ENCODE data around the gene NBEA. TPM values are rescaled to one million over a fixed set of nuclear protein-coding genes. Genes with fewer than 3 reads are reported as not detected.
A peak's percentile ranks its signal among the peaks of the same experiment; 100 is the strongest.

The NBEA gene
- total RNA-seq, 1 donor from 2014 or later, result 1.2 TPM

GRCh38 chr13:35411059-35411744 lies 469.1 kb downstream of the NBEA start:
- no peak for ATAC-seq

DNA sequence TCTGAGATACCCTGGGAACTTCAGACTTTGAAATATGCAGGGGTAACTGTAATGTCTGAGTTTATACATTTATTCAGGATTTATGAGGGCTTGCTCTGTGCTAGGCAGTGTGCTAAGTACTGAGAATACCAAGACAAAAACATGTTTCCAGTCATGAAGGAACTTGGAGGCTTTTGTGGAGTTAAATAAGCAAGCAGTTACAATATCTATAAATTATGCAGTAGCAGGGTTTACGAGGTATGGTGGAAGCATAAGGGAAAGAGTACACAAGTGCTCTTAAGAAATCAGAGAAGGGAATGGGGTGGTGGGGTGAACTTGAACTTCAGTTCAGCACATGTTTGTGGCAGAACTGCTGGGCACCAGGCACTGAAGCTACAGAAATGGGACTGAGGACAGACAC lies 506.4 kb downstream of the NBEA start:
- ATAC-seq, result no peak

GRCh38 chr13:35449821-35450220 lies 507.8 kb downstream of the NBEA start:
- ATAC-seq, result no peak

GRCh38 chr13:35455022-35455421 lies 513.0 kb downstream of the NBEA start:
- ATAC-seq, result no peak

GRCh38 chr13:35457258-35457657 lies 515.2 kb downstream of the NBEA start:
- ATAC-seq, result no peak

DNA sequence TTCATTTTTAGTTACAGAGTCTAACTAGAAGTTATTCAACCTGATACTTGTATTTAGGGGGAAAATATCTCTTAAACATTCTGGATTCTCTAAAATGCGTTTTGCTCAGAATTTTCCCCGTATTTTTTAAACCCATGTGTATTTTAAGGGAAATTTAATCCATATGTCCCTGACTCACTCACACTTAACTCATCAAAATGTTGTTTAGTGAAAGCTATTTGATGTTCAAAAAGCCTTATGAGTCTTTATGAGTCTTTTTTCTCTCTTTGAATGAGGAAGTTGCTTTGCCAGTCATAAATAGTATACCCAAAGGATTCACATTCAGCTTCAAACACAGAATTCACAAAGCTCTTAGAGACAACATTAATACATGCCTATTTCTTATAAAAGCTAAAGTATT lies 518.0 kb downstream of the NBEA start:
- no peak for ATAC-seq

GRCh38 chr13:35465371-35465770 lies 523.3 kb downstream of the NBEA start:
- no peak for ATAC-seq

- no peak for ATAC-seq
Observed at GRCh38 chr13:35468195-35468594, 526.1 kb downstream of the NBEA start.

DNA sequence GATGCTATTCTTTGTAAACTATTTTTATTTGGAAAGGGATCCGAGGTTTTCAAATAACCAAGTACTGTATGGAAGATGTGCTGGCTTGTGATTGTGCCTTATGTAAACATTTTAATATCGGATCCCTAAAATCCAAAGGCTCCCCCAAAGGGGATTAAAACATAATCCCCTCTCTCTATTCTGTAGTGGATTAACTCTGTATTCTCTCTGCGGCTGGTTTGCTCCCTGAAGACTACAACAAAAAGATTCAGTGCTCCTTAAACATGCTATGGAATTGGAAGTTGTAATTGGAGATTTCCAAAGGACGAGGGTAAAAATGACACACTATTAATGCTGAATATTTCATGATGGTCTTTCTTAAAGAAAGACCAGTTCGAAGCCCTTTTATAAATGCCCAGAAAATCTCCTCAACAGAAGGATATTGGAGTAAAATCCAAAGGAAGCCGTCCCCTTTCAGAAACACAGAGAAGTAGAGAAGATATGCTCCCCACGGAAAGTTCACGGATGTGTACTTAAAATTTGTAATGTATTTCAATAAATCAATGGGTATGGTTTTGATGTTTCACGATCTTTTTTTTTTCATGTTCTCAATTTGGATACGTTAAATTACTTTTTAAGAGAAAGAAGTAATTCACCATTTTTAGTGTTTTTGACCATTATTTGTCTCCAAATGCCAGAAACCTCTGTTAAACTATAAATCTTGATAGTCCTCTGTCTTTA lies 527.9 kb downstream of the NBEA start:
- no peak for ATAC-seq

DNA sequence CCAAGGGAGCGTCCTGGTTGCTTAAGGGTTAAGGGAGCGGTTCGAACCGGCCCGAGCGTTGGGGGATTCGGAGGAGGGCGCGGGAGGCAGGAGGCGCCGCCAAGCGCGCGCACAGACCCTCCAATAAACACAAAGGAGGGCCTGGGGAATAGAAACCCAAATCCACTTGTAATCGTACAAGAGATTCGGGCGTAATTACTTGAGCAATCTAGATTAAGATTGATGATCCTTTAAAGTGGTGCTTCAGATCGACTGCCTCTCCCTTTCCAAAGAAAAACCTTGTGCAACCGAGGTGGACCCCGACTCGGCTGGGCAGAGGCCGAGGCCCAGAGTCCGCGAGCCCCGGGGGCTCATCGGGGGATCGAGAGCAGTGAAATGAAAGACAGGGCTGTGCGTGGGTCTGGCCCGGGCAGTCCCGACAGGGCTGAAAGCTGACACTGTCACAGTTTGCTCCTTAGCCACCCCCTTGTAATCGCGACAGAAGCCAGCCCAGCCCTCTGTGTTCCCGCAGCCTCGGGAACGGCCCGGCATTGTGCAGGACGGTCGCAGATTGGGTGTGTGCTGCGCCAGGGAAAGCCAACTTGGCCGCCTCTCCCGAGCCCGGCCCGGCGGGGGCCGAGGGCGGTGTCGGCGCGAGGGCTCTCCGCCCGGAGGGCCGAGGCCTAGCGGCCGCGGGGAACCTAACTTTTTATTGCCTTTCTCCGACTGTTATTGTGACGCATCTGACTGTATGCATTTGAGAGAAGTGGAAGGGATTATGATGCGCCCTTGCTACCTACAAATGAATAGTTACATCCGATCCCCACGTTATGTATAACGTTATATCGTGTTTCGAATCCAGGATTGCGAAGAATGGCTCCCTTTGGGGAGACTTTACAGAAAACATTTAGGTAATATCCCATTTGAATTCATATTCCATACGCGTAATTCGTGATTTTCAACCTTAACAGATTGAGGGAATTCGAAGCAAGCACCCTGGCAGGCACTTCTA lies 528.9 kb downstream of the NBEA start:
- ATAC-seq, result peak; percentile 17

DNA sequence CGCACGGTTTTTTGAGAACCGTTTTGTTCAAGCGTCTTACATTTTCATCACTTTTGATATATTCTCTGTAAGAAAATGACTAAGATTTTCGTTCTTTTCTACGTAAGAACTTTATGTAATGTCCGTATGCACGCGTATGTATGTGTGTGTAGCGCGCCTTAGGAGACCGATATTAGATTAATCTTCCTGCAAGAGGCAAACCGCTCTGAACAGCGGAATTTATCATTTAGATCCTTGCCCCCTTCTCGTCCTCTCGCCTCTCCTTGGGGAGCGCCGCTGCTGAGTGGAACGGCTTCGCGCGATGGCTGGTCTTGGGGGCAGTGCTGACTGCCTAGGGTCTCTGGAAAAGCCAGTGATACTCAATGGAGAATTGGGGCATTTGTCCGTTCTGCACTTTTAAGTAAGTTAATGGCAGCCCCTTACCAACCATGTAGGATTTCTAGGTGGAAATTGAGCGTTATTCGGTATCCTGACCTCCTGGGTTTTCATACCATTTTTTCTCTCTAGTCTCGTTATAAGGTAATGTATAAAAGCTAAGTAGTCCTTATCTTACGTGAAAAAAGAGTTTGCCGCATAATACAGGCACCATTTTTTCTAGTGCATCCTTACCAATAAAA lies 529.7 kb downstream of the NBEA start:
- ATAC-seq, result no peak

DNA sequence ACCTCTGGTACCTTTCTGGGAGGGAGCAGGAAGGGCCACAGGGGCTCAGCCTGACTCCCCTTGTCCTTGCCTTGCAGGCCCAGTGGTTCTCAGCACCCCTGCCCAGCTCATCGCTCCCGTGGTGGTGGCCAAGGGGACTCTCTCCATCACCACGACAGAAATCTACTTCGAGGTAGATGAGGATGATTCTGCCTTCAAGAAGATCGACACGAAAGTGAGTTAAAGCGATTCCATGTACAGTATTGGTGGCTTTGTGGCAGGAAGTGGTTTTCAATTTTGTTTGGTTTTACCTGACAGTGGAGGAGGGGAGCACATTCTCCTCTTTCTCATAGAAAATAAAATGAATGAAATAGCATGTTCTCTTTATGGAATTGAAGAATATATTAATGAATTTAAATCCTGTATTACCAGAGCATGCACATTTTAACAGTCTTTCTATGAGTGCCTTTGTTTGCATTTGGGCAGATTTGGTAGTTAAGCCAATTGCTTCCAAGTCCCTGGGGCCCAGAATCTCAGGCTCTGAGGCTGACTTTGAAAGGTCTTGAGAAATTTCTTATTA lies 530.3 kb downstream of the NBEA start:
- ATAC-seq, result no peak

DNA sequence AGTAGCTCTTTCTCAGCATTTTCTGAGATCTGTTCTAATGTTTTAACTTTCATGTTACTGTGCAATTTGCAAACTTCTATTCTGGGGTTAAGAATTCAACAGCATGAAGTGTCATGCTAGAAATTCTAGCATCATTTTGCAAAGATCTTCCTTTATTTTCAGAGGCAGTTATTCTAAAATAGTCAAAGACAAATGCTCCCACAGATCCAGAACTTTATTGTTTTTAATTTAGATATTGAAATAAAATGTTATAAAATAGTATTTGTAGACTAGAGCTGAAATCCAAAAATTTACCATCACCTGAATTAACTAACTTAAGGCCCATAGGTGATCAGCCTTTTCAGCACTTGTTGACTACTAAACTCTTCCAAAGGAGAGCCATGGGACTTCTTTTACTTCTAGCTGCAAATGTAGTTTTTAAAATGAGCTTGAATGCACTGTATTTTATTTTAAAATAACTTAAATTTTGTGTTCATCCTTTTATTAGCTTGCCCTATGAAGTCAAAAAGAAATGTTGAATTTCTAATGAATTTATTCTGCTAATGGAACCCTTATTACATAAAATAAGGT lies 531.2 kb downstream of the NBEA start:
- ATAC-seq, result no peak

DNA sequence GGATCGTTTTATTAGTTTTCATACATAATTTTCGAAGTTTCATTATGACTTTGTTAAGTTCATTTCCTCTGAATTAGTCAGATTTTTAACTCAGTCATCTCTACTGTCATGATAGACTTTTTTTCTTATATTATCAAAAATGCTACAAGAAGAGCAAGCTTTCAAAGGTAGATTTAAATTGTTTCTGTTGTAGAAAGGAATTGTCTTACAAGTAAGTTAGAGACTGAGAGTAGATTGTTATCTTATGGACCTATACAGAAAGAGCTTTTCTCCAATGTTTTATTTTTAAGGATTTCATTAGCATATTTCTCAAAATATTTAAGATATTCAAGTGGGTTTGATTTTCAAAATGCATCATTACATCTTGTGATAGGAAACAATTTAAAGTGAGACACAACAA lies 531.7 kb downstream of the NBEA start:
- no peak for ATAC-seq

- no peak for ATAC-seq
Observed at GRCh38 chr13:35474496-35475211, 532.6 kb downstream of the NBEA start.

GRCh38 chr13:35475212-35475959 lies 533.3 kb downstream of the NBEA start:
- ATAC-seq, result peak; percentile 37

DNA sequence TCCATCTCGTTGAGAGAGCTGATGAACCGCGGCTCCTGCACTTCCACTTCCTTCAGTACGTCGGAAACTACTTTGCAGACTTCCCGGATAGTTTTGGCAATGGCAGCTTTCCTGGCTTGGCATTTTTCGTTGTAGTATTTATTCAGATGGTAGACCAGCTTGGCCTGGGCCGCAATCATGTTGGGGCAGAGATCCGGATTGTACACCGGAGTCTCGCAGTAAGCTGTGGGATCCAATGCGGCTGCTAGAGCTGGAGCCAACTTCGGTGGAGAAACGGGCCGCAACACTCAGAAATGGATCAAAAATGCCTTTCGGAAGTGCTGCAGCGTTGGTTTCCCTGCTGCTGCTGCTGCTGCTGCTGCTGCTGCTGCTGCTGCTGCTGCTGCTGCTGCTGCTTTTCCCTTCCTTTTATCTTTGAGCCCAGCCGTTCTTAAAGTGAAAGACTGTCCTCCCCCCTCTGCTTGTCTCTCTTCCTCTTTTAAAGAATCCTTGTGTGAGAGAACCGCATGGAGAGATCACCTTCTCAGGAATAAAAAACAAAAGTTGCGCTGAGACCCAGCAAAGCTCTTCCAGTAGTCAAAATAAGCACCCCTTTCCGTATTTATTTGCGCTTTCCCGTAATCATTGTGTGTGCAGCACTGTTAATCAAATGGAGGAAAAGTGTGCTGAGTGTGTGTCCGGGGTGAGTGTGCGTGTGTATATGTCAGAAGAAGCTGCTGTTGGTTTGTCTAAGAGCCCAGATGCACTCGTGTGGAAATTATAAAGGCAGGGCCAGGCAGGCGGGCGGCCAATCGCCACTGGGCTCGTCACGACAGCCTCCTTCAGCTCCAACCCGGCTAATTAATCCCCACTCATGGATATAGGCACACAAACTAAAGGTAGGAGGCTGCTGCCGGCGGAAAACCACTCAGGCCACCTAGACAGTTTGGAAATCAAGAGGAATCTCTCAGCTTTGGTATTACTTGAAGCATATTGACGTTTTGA lies 534.2 kb downstream of the NBEA start, which contains the start of gene MAB21L1:
MAB21L1 (minus strand) TSS at position 730 of the 984 bp plus-strand sequence; CDS start at position 179, 551 bp downstream.
- ATAC-seq, result peak; percentile 66

DNA sequence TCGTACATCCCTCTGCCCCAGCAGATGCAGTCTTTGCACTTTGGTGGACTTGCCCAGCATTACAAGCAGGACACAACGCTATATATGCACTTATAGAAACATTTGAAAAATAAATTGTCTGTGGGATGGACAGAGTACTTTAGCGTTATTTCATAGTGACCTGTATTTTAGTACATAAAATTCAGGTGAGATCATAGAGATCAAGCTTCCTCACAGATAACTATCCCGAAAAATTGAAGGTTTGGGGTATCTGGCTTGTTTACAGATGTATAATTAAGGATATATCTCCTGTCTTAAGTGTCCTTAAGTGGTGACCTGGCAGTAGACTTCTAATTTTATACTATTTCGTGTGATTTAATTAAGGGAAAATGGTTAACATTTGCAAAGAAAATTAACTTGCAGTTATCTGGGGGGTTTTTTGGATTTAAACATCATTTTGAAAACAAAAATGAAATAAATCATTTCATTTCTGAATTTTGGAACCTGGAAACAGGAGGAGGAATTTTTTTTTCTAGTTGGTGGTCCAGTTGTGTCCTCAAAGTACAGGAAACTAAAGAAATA lies 535.4 kb downstream of the NBEA start:
- ATAC-seq, result no peak
